AML-193 (cell line): ENCODE results near the gene CACNA1S.
A peak's percentile ranks its signal among the peaks of the same experiment; 100 is the strongest.

Experiments used
- DNase-seq, 2 experiments: peaks; one replicate each; lab custom pipeline; 2025; lab: John Stamatoyannopoulos, UW

Gene CACNA1S

GRCh38 chr1:201061049-201061448, 51.2 kb downstream of the CACNA1S start:
- no peak for DNase-seq

- no peak for DNase-seq
Observed at GRCh38 chr1:201060586-201060985, 51.6 kb downstream of the CACNA1S start.

GRCh38 chr1:201059871-201060555, 52.2 kb downstream of the CACNA1S start:
- no peak for DNase-seq

- DNase-seq = no peak
Observed at GRCh38 chr1:201059401-201059800, 52.8 kb downstream of the CACNA1S start.

GRCh38 chr1:201054091-201054543, 58.1 kb downstream of the CACNA1S start:
- no peak for DNase-seq

- DNase-seq = no peak
Observed at GRCh38 chr1:201053155-201053860, 58.9 kb downstream of the CACNA1S start.

- DNase-seq = no peak
Observed at GRCh38 chr1:201051399-201051798, 60.8 kb downstream of the CACNA1S start.

GRCh38 chr1:201050515-201051277, 61.5 kb downstream of the CACNA1S start:
- no peak for DNase-seq

GRCh38 chr1:201049248-201049831, 62.9 kb downstream of the CACNA1S start:
- DNase-seq = no peak

GRCh38 chr1:201048521-201048920, 63.7 kb downstream of the CACNA1S start:
- DNase-seq = no peak

- DNase-seq = no peak
Observed at GRCh38 chr1:201044119-201044518, 68.1 kb downstream of the CACNA1S start.

GRCh38 chr1:201042779-201043461, 69.3 kb downstream of the CACNA1S start:
- peak; percentile 64 to 65 for DNase-seq

- DNase-seq = no peak
Observed at GRCh38 chr1:201041011-201041410, 71.2 kb downstream of the CACNA1S start.

- no peak for DNase-seq
Observed at GRCh38 chr1:201039876-201040275, 72.3 kb downstream of the CACNA1S start.

GRCh38 chr1:201039418-201039817, 72.8 kb downstream of the CACNA1S start:
- DNase-seq = no peak

GRCh38 chr1:201038186-201038876, 73.9 kb downstream of the CACNA1S start:
- DNase-seq = no peak

- DNase-seq = no peak
Observed at GRCh38 chr1:201036188-201036842, 75.9 kb downstream of the CACNA1S start.

- DNase-seq = no peak
Observed at GRCh38 chr1:201034671-201035070, 77.6 kb downstream of the CACNA1S start.

GRCh38 chr1:201032408-201032807, 79.8 kb downstream of the CACNA1S start:
- DNase-seq = no peak

- peak; percentile 14 to 34 for DNase-seq
Observed at GRCh38 chr1:201028461-201028889, 83.8 kb downstream of the CACNA1S start.

GRCh38 chr1:201026836-201027235, 85.4 kb downstream of the CACNA1S start:
- DNase-seq = peak; percentile 80 to 82
